Neural cell (in vitro differentiated cells): ENCODE measurements around the gene FKBP2. TPM values are rescaled to one million over a fixed set of nuclear protein-coding genes. Genes with fewer than 3 reads are reported as not detected.

Experiments
- H2AFZ ChIP-seq: fragments of 200-600, 300-800 bp; sonication (generic), shearing (Covaris generic); 2 replicates; pipeline ENCODE4 v1.6.0; 2014; ENCODE audit warnings: low read depth, mild to moderate bottlenecking, antibody characterized with exemption, low read length, moderate library complexity
- H3F3A ChIP-seq: fragments of 200-600 bp; shearing (Covaris generic); 2 replicates; pipeline ENCODE4 v1.6.1; 2016; ENCODE audit warnings: mild to moderate bottlenecking, moderate library complexity, mixed read lengths, antibody characterized with exemption, low read length; ENCODE audit not compliant: insufficient read depth, poor library complexity, severe bottlenecking
- H3K27ac ChIP-seq: fragments of 200-600, 300-800 bp; sonication (generic), shearing (Covaris generic); 2 replicates; pipeline ENCODE4 v1.5.1; 2014; ENCODE audit warnings: mild to moderate bottlenecking, low read length, moderate library complexity
- H3K27me3 ChIP-seq: fragments of 300-800, 200-600 bp; sonication (generic), shearing (Covaris generic); 2 replicates; pipeline ENCODE4 v1.6.0; 2014; ENCODE audit warnings: mild to moderate bottlenecking, low read depth, low read length, moderate library complexity; ENCODE audit not compliant: insufficient read depth
- H3K36me3 ChIP-seq: fragments of 300-800, 200-600 bp; sonication (generic), shearing (Covaris generic); 2 replicates; pipeline ENCODE4 v1.5.1; 2014; ENCODE audit warnings: mild to moderate bottlenecking, antibody characterized with exemption, low read length, moderate library complexity; ENCODE audit not compliant: insufficient read depth
- H3K4me2 ChIP-seq: fragments of 300-800, 200-600 bp; sonication (generic), shearing (Covaris generic); 2 replicates; pipeline ENCODE4 v1.6.0; 2014; ENCODE audit warnings: mild to moderate bottlenecking, low read length
- H3K4me3 ChIP-seq: fragments of 300-800, 200-600 bp; sonication (generic), shearing (Covaris generic); 2 replicates; pipeline ENCODE4 v1.5.1; 2014; ENCODE audit warnings: mild to moderate bottlenecking, low read length, moderate library complexity
- H3K79me2 ChIP-seq: fragments of 200-600 bp; shearing (Covaris generic); replicated peaks from 2 replicates; pipeline ENCODE4 v1.6.0; 2014; ENCODE audit warnings: mild to moderate bottlenecking, low read length, moderate library complexity; ENCODE audit not compliant: insufficient read depth
- H3K9ac ChIP-seq: fragments of 300-800, 200-600 bp; sonication (generic), shearing (Covaris generic); 2 replicates; pipeline ENCODE4 v1.6.1; 2016; ENCODE audit warnings: mild to moderate bottlenecking, low read length, mixed read lengths
- H3K9me2 ChIP-seq: fragments of 200-600 bp; shearing (Covaris generic); 2 replicates; pipeline ENCODE4 v1.6.1; 2016; ENCODE audit warnings: mild to moderate bottlenecking, low read length, mixed read lengths; ENCODE audit not compliant: insufficient read depth
- H3K9me3 ChIP-seq: fragments of 200-600, 300-800 bp; sonication (generic), shearing (Covaris generic); 2 replicates; pipeline ENCODE4 v1.6.1; 2016; ENCODE audit warnings: mild to moderate bottlenecking, mixed run types, low read length, moderate library complexity, mixed read lengths
- H4K20me1 ChIP-seq: fragments of 200-600 bp; shearing (Covaris generic); 2 replicates; pipeline ENCODE4 v1.6.1; 2016; ENCODE audit warnings: mild to moderate bottlenecking, mixed run types; ENCODE audit not compliant: insufficient read depth
- CTCF ChIP-seq: fragments of 450-650 bp; IDR thresholded peaks from 2 replicates; pipeline ENCODE4 v1.5.1; 2014; ENCODE audit warnings: antibody characterized with exemption, mild to moderate bottlenecking, moderate library complexity; ENCODE audit not compliant: poor library complexity, severe bottlenecking
- EP300 ChIP-seq: fragments of 450-650 bp; conservative IDR thresholded peaks from 2 replicates; pipeline ENCODE4 v1.6.1; 2014; ENCODE audit warnings: antibody characterized with exemption, mild to moderate bottlenecking, moderate library complexity; ENCODE audit not compliant: poor library complexity, severe bottlenecking
- EZH2 ChIP-seq: fragments of 200-600, 300-800 bp; shearing (Covaris generic), sonication (generic); IDR thresholded peaks from 2 replicates; pipeline ENCODE4 v1.6.1; 2014; ENCODE audit warnings: antibody characterized with exemption, low read length, borderline replicate concordance, mild to moderate bottlenecking; ENCODE audit not compliant: insufficient read depth, poor library complexity, severe bottlenecking
- MXI1 ChIP-seq: fragments of 450-650 bp; conservative IDR thresholded peaks from 2 replicates; pipeline ENCODE4 v1.6.1; 2014; ENCODE audit warnings: antibody characterized with exemption, mild to moderate bottlenecking; ENCODE audit not compliant: poor library complexity, severe bottlenecking
- POLR2AphosphoS5 ChIP-seq: IDR thresholded peaks from 2 replicates; pipeline ENCODE4 v1.6.1; 2012
- RAD21 ChIP-seq: fragments of 450-650 bp; conservative IDR thresholded peaks from 2 replicates; pipeline ENCODE4 v1.6.1; 2014; ENCODE audit warnings: antibody characterized with exemption, mild to moderate bottlenecking, moderate library complexity
- REST ChIP-seq: IDR thresholded peaks from 2 replicates; pipeline ENCODE4 v1.6.1; 2012; ENCODE audit warnings: borderline replicate concordance
- SMC3 ChIP-seq: fragments of 450-650 bp; conservative IDR thresholded peaks from 2 replicates; pipeline ENCODE4 v1.6.1; 2014; ENCODE audit warnings: antibody characterized with exemption, mild to moderate bottlenecking, moderate library complexity; ENCODE audit not compliant: poor library complexity
- TAF1 ChIP-seq: IDR thresholded peaks from 2 replicates; pipeline ENCODE4 v1.6.1; 2012; ENCODE audit warnings: low read depth
- polyA plus RNA-seq: library from polyadenylated mRNA; depleted of rRNA; stranded (reverse); fragments of >200 nt; gene quantifications from 2 replicates; pipeline ENCODE4 v1.2.3, GENCODE V29; 2014

Gene FKBP2
- polyA plus RNA-seq, 1 donor from 2014 or later, result 47.4 TPM

- peak overlapping the region; percentile 89 for H3K4me2 ChIP-seq
- no peaks in the 10 kb centered on the region for H4K20me1 ChIP-seq
- H3K27ac ChIP-seq, result peak overlapping the region; percentile 87
- no peaks in the 10 kb centered on the region for H3K79me2 ChIP-seq
- no peaks in the 10 kb centered on the region for H3K9me3 ChIP-seq
- peaks cover 6% of the 10 kb centered on the region for H3F3A ChIP-seq
- H3K4me3 ChIP-seq, result peak overlapping the region; percentile 96
- peak overlapping the region; percentile 87 for H3K9ac ChIP-seq
- no peaks in the 10 kb centered on the region for H3K36me3 ChIP-seq
- no peaks in the 10 kb centered on the region for H3K9me2 ChIP-seq
- no peaks in the 10 kb centered on the region for H3K27me3 ChIP-seq
- no peak overlapping the region for H2AFZ ChIP-seq
- TF ChIP-seq MXI1 (no peak), TAF1 (no peak), RAD21 (no peak)
Measured at GRCh38 chr11:64268025-64268892, 27.4 kb downstream of the FKBP2 start.

GRCh38 chr11:64268893-64269539 lies 28.1 kb downstream of the FKBP2 start:
- peak overlapping the region; percentile 96 for H3K4me3 ChIP-seq
- no peaks in the 10 kb centered on the region for H3K9me3 ChIP-seq
- peak overlapping the region; percentile 87 for H3K9ac ChIP-seq
- H3K79me2 ChIP-seq, result no peaks in the 10 kb centered on the region
- peaks cover 6% of the 10 kb centered on the region for H3F3A ChIP-seq
- peak overlapping the region; percentile 87 for H3K27ac ChIP-seq
- H3K36me3 ChIP-seq, result no peaks in the 10 kb centered on the region
- no peak for TF ChIP-seq TAF1
- no peak for TF ChIP-seq REST
- TF ChIP-seq CTCF, result no peak
- TF ChIP-seq SMC3, result no peak
- TF ChIP-seq MXI1, result no peak
- no peak for TF ChIP-seq EZH2
- TF ChIP-seq EP300, result no peak
- no peak for TF ChIP-seq POLR2AphosphoS5
- TF ChIP-seq RAD21, result no peak
- no peaks in the 10 kb centered on the region for H3K27me3 ChIP-seq
- peak overlapping the region; percentile 89 for H3K4me2 ChIP-seq
- no peaks in the 10 kb centered on the region for H4K20me1 ChIP-seq
- H3K9me2 ChIP-seq, result no peaks in the 10 kb centered on the region
- H2AFZ ChIP-seq, result peak overlapping the region; percentile 45
